Stimulated activated CD4-positive, alpha-beta T cell treated with anti-CD3 and anti-CD28 coated beads, TNF-alpha, amount 100 ng/mL, for 4 hours (primary cell): ENCODE results near the gene SYT11.
"Not testable (repeated sequence)": the region's sequence is repeated elsewhere in the genome, so short reads cannot be mapped to it uniquely, and the experiment has no call there.

Experiments used
- DNase-seq, 3 experiments: peaks; one replicate each; pipeline ENCODE4 v3.0.0-alpha.2; 2020; ENCODE audit warnings: low read depth in 3 of 3

SYT11 gene

GRCh38 chr1:155859234-155859829 is at the start of gene SYT11:
Gene SYT11 (plus strand): TSS chr1:155859567. CDS start chr1:155859762, 195 bp downstream.
- DNase-seq, result peak; percentile 89 to 91 (median 90)

GRCh38 chr1:155812878-155813277 is 46.5 kb upstream of the SYT11 start:
- no peak for DNase-seq

- DNase-seq, result no peak
Measured at GRCh38 chr1:155813672-155814071, 45.7 kb upstream of the SYT11 start.

- no peak for DNase-seq
Measured at GRCh38 chr1:155816351-155816750, 43.0 kb upstream of the SYT11 start.

GRCh38 chr1:155827450-155827849 is 31.9 kb upstream of the SYT11 start:
- DNase-seq, result no peak

- no peak for DNase-seq
Measured at GRCh38 chr1:155831279-155831976, 27.9 kb upstream of the SYT11 start.

GRCh38 chr1:155833665-155834295 is 25.6 kb upstream of the SYT11 start:
- DNase-seq, result no peak

GRCh38 chr1:155834296-155834926 is 25.0 kb upstream of the SYT11 start:
- no peak for DNase-seq

- not testable (repeated sequence) for DNase-seq
Measured at GRCh38 chr1:155834927-155835399, 24.4 kb upstream of the SYT11 start.

- DNase-seq, result no peak
Measured at GRCh38 chr1:155835548-155835947, 23.8 kb upstream of the SYT11 start.

- no peak for DNase-seq
Measured at GRCh38 chr1:155840386-155840785, 19.0 kb upstream of the SYT11 start.

- DNase-seq, result no peak
Measured at GRCh38 chr1:155844860-155845421, 14.4 kb upstream of the SYT11 start.

GRCh38 chr1:155847823-155848529 is 11.4 kb upstream of the SYT11 start:
- no peak for DNase-seq

- DNase-seq, result no peak
Measured at GRCh38 chr1:155850345-155850744, 9.0 kb upstream of the SYT11 start.

GRCh38 chr1:155856257-155856974 is 3.0 kb upstream of the SYT11 start:
- no peak for DNase-seq

GRCh38 chr1:155856975-155857930 is 2.1 kb upstream of the SYT11 start, which contains the start of gene GON4L:
Gene GON4L (minus strand): TSS chr1:155857214. CDS start chr1:155853780, 3,434 bp downstream.
- peak; percentile 62 to 79 (median 76) for DNase-seq

- DNase-seq, result no peak
Measured at GRCh38 chr1:155858800-155859233, 550 bp upstream of the SYT11 start.

- peak in 2 of 3 experiments; percentile 13 to 22 for DNase-seq
Measured at GRCh38 chr1:155859881-155860871, 809 bp downstream of the SYT11 start.
